SU-DHL-6 (cell line): ENCODE measurements around the gene LIPT2.

Experiments
- H2AFZ ChIP-seq: fragments of 200-600 bp; sonication (generic); 2 replicates; pipeline ENCODE4 v1.6.1; 2014; ENCODE audit warnings: low read depth, mild to moderate bottlenecking, moderate library complexity, mixed read lengths, antibody characterized with exemption, low read length; ENCODE audit not compliant: severe bottlenecking
- H3F3A ChIP-seq: fragments of 200-600 bp; shearing (Covaris generic); 2 replicates; pipeline ENCODE4 v1.6.0; 2016; ENCODE audit warnings: antibody characterized with exemption, mild to moderate bottlenecking; ENCODE audit not compliant: insufficient read depth
- H3K27ac ChIP-seq: fragments of 200-600 bp; sonication (generic); 2 replicates; pipeline ENCODE4 v1.5.1; 2016; ENCODE audit warnings: low read depth, mild to moderate bottlenecking, low read length, moderate library complexity, mixed read lengths
- H3K27me3 ChIP-seq: fragments of 200-600 bp; sonication (generic), shearing (Covaris generic); 2 replicates; pipeline ENCODE4 v1.6.0; 2014; ENCODE audit warnings: mild to moderate bottlenecking, low read length
- H3K36me3 ChIP-seq: fragments of 200-600 bp; sonication (generic); 2 replicates; pipeline ENCODE4 v1.6.1; 2014; ENCODE audit warnings: mild to moderate bottlenecking, low read length, mixed read lengths
- H3K4me2 ChIP-seq: fragments of 300-600, 200-600 bp; shearing (Covaris generic), sonication (generic); 2 replicates; pipeline ENCODE4 v1.6.0; 2014; ENCODE audit warnings: low read length, low read depth, mild to moderate bottlenecking; ENCODE audit not compliant: poor library complexity, severe bottlenecking
- H3K4me3 ChIP-seq: fragments of 200-600 bp; sonication (generic); 2 replicates; pipeline ENCODE4 v1.5.1; 2014; ENCODE audit warnings: antibody characterized with exemption, low read length, mild to moderate bottlenecking, mixed read lengths; ENCODE audit not compliant: insufficient read depth, poor library complexity, severe bottlenecking
- H3K79me2 ChIP-seq: fragments of 200-600 bp; sonication (generic); 2 replicates; pipeline ENCODE4 v1.6.1; 2014; ENCODE audit warnings: mild to moderate bottlenecking, low read length, moderate library complexity; ENCODE audit not compliant: insufficient read depth
- H3K9ac ChIP-seq: fragments of 200-600 bp; sonication (generic); 2 replicates; pipeline ENCODE4 v1.7.0; 2014; ENCODE audit warnings: mild to moderate bottlenecking, low read length
- H3K9me2 ChIP-seq: fragments of 200-600 bp; sonication (generic); replicated peaks from 2 replicates; pipeline ENCODE4 v1.6.1; 2014; ENCODE audit warnings: low read length; ENCODE audit not compliant: insufficient read depth
- H3K9me3 ChIP-seq: fragments of 200-600 bp; sonication (generic); 2 replicates; pipeline ENCODE4 v1.6.1; 2014; ENCODE audit warnings: low read length, mixed read lengths; ENCODE audit not compliant: insufficient read depth
- H4K20me1 ChIP-seq: fragments of 200-600 bp; sonication (generic); 2 replicates; pipeline ENCODE4 v1.6.1; 2014; ENCODE audit warnings: low read depth, mild to moderate bottlenecking, antibody characterized with exemption, low read length, moderate library complexity, mixed read lengths
- EZH2phosphoT487 ChIP-seq: fragments of 200-600 bp; sonication (generic), shearing (Covaris generic); conservative IDR thresholded peaks from 2 replicates; pipeline ENCODE4 v1.6.1; 2018; ENCODE audit warnings: mild to moderate bottlenecking, antibody characterized with exemption, low read length, moderate library complexity, mixed read lengths
- TF ChIP-seq, protein P1 (sequence below): fragments of 200-600 bp; sonication (generic); IDR thresholded peaks from one replicate; pipeline ENCODE4 v1.5.1; 2017; ENCODE audit warnings: antibody characterized with exemption, mild to moderate bottlenecking, low read length, moderate library complexity; ENCODE audit not compliant: insufficient read depth, poor library complexity, severe bottlenecking

The LIPT2 gene

DNA sequence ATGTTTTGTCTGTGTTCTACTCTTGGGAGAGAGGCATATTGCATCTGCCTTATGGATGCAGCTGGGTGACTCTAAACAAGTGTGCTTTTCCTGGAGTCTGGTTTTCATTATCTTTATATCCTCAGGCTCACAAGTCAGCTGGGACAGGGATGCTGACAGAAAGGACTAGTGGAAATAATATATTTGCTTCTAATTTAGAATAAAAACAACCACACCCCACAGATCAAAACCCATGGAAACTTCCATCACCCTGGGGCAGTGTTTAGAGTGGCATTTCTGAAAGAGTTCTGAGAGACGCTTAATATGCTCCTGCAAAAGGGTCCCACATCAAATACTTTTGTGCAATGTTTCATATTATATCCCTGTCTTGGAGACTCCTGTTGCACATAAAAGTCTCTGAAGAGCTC lies 47.0 kb downstream of the LIPT2 start:
- TF ChIP-seq, protein P1, sequence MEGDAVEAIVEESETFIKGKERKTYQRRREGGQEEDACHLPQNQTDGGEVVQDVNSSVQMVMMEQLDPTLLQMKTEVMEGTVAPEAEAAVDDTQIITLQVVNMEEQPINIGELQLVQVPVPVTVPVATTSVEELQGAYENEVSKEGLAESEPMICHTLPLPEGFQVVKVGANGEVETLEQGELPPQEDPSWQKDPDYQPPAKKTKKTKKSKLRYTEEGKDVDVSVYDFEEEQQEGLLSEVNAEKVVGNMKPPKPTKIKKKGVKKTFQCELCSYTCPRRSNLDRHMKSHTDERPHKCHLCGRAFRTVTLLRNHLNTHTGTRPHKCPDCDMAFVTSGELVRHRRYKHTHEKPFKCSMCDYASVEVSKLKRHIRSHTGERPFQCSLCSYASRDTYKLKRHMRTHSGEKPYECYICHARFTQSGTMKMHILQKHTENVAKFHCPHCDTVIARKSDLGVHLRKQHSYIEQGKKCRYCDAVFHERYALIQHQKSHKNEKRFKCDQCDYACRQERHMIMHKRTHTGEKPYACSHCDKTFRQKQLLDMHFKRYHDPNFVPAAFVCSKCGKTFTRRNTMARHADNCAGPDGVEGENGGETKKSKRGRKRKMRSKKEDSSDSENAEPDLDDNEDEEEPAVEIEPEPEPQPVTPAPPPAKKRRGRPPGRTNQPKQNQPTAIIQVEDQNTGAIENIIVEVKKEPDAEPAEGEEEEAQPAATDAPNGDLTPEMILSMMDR = no peak
- TF ChIP-seq EZH2phosphoT487 = no peak
- H3K27me3 ChIP-seq = no peaks in the 10 kb centered on the region
- no peaks in the 10 kb centered on the region for H3F3A ChIP-seq

GRCh38 chr11:74444173-74444826 lies 49.2 kb downstream of the LIPT2 start:
- Histone ChIP-seq H3K27ac (no peak overlapping the region), H3K4me3 (no peak overlapping the region)

More for the DNA sequence above, 47.0 kb downstream of the LIPT2 start:
- Histone ChIP-seq H2AFZ (no peak overlapping the region), H3K79me2 (no peaks in the 10 kb centered on the region), H3K4me3 (no peak overlapping the region), H3K27ac (no peak overlapping the region), H3K36me3 (no peaks in the 10 kb centered on the region), H3K9ac (no peak overlapping the region), H3K4me2 (no peak overlapping the region), H4K20me1 (no peaks in the 10 kb centered on the region), H3K9me3 (no peaks in the 10 kb centered on the region), H3K9me2 (no peaks in the 10 kb centered on the region)

GRCh38 chr11:74443071-74443864 lies 50.3 kb downstream of the LIPT2 start:
- no peak overlapping the region for H3K9ac ChIP-seq
- no peaks in the 10 kb centered on the region for H3K27me3 ChIP-seq
- H3K79me2 ChIP-seq = no peaks in the 10 kb centered on the region
- no peaks in the 10 kb centered on the region for H3K9me3 ChIP-seq
- no peaks in the 10 kb centered on the region for H4K20me1 ChIP-seq
- H3K36me3 ChIP-seq = no peaks in the 10 kb centered on the region
- no peaks in the 10 kb centered on the region for H3F3A ChIP-seq
- H3K4me2 ChIP-seq = no peak overlapping the region
- TF ChIP-seq, protein P1 = no peak
- no peak for TF ChIP-seq EZH2phosphoT487
- H3K4me3 ChIP-seq = no peak overlapping the region
- H3K27ac ChIP-seq = no peak overlapping the region
- no peaks in the 10 kb centered on the region for H3K9me2 ChIP-seq
- H2AFZ ChIP-seq = no peak overlapping the region

More at GRCh38 chr11:74444173-74444826, 49.2 kb downstream of the LIPT2 start:
- no peak overlapping the region for H3K9ac ChIP-seq
- no peaks in the 10 kb centered on the region for H3K9me2 ChIP-seq
- H4K20me1 ChIP-seq = no peaks in the 10 kb centered on the region
- H3F3A ChIP-seq = no peaks in the 10 kb centered on the region
- no peaks in the 10 kb centered on the region for H3K79me2 ChIP-seq
- no peaks in the 10 kb centered on the region for H3K9me3 ChIP-seq
- TF ChIP-seq, protein P1 = no peak
- TF ChIP-seq EZH2phosphoT487 = no peak
- no peaks in the 10 kb centered on the region for H3K36me3 ChIP-seq
- H3K27me3 ChIP-seq = no peaks in the 10 kb centered on the region
- no peak overlapping the region for H2AFZ ChIP-seq
- no peak overlapping the region for H3K4me2 ChIP-seq
